Osteocyte (in vitro differentiated cells): ENCODE results near the gene PADI3. TPM values are rescaled to one million over a fixed set of nuclear protein-coding genes. Genes with fewer than 3 reads are reported as not detected.

ENCODE experiments used
- DNase-seq: peaks from one replicate; pipeline ENCODE4 v3.0.0; 2021; ENCODE audit warnings: mixed read lengths; ENCODE audit not compliant: unreplicated experiment; ENCODE audit errors: extremely low spot score
- H3K27ac Mint-ChIP-seq: one replicate; pipeline ENCODE4 v1.8.0; 2021; ENCODE audit warnings: mild to moderate bottlenecking, mixed read lengths; ENCODE audit not compliant: unreplicated experiment
- H3K27me3 Mint-ChIP-seq: one replicate; pipeline ENCODE4 v1.8.0; 2021; ENCODE audit warnings: mixed read lengths; ENCODE audit not compliant: unreplicated experiment
- H3K36me3 Mint-ChIP-seq: one replicate; pipeline ENCODE4 v1.8.0; 2021; ENCODE audit warnings: mixed read lengths; ENCODE audit not compliant: unreplicated experiment
- H3K4me1 Mint-ChIP-seq: one replicate; pipeline ENCODE4 v1.8.0; 2021; ENCODE audit warnings: mixed read lengths; ENCODE audit not compliant: unreplicated experiment
- H3K4me3 Mint-ChIP-seq: one replicate; pipeline ENCODE4 v1.8.0; 2021; ENCODE audit warnings: mild to moderate bottlenecking, moderate library complexity, mixed read lengths; ENCODE audit not compliant: unreplicated experiment
- H3K9me3 Mint-ChIP-seq: one replicate; pipeline ENCODE4 v1.8.0; 2021; ENCODE audit warnings: mixed read lengths; ENCODE audit not compliant: unreplicated experiment
- CTCF ChIP-seq: fragments of 200-600 bp; sonication (generic); IDR thresholded peaks from 2 replicates; pipeline ENCODE4 v1.5.0; 2021; ENCODE audit warnings: antibody characterized with exemption, mild to moderate bottlenecking, moderate library complexity
- microRNA-seq: library from miRNA; unstranded; fragments of <30 nt; microRNA quantifications from one replicate; pipeline ENCODE4 v1.1.0, GENCODE V29; 2020; ENCODE audit not compliant: unreplicated experiment
- total RNA-seq: library from RNA; stranded (reverse); gene quantifications from 2 replicates; pipeline ENCODE4 v1.2.1, GENCODE V29; 2021

Gene PADI3
- total RNA-seq, 1 donor from 2014 or later: 0.73 TPM

GRCh38 chr1:17333081-17333480, 84.2 kb downstream of the PADI3 start:
- Mint-ChIP-seq H3K36me3 (no peaks in the 10 kb centered on the region), H3K4me1 (peaks cover 2% of the 10 kb centered on the region), H3K4me3 (no peak overlapping the region), H3K9me3 (peaks cover 7% of the 10 kb centered on the region), H3K27ac (no peak overlapping the region), H3K27me3 (peaks cover 13% of the 10 kb centered on the region)
- no peak for TF ChIP-seq CTCF
- no peak for DNase-seq

Small RNAs within 50 kb of the gene (microRNA-seq; reads per million reads assigned to microRNA genes)
- gene MIR3972: not detected

Other genes with a start within 250 kb of the PADI3 start
- gene ATP13A2, start 237.2 kb upstream of the PADI3 start, total RNA-seq: 69.6 and 69.9 TPM in 2 replicates
- 56.5 and 69.0 TPM in 2 replicates for gene SDHB, start 195.1 kb upstream of the PADI3 start, total RNA-seq
- 111 TPM in 2 replicates for gene PADI2, start 129.6 kb upstream of the PADI3 start, total RNA-seq
- gene PADI1, start 44.0 kb upstream of the PADI3 start, total RNA-seq: 1.2 and 1.7 TPM in 2 replicates
- gene PADI4, start 59.1 kb downstream of the PADI3 start, total RNA-seq: 0.50 TPM in 1 of 2 replicates, not detected in the other
- not detected in 2 replicates for gene PADI6, start 123.1 kb downstream of the PADI3 start, total RNA-seq
- gene RCC2, start 190.6 kb downstream of the PADI3 start, total RNA-seq: 102 and 104 TPM in 2 replicates